ENCODE data around the gene PDCD1.
A peak's percentile ranks its signal among the peaks of the same experiment; 100 is the strongest.
"Not testable (repeated sequence)": the region's sequence is repeated elsewhere in the genome, so short reads cannot be mapped to it uniquely, and the experiment has no call there.

Gene PDCD1

DNA sequence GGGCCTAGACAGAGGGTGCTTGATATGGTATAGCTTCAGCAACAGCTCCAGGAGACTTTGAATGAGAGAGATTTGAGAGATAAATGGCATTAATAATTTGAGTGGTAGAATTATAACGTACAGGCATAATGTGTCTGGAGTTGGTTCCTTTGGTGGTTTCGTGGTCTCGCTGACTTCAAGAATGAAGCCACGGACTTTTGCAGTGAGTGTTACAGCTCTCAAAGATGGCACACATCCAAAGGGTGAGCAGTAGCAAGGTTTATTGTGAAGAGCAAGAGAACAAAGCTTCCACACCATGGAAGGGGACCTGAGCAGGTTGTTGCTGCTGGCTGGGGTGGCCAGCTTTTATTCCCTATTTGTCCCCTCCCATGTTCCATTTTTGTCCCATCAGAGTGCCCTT lies 23.1 kb downstream of the PDCD1 start:
- FAIRE-seq, result no peak
- no peak for DNase-seq (ENCODE audit: low spot score)

DNA sequence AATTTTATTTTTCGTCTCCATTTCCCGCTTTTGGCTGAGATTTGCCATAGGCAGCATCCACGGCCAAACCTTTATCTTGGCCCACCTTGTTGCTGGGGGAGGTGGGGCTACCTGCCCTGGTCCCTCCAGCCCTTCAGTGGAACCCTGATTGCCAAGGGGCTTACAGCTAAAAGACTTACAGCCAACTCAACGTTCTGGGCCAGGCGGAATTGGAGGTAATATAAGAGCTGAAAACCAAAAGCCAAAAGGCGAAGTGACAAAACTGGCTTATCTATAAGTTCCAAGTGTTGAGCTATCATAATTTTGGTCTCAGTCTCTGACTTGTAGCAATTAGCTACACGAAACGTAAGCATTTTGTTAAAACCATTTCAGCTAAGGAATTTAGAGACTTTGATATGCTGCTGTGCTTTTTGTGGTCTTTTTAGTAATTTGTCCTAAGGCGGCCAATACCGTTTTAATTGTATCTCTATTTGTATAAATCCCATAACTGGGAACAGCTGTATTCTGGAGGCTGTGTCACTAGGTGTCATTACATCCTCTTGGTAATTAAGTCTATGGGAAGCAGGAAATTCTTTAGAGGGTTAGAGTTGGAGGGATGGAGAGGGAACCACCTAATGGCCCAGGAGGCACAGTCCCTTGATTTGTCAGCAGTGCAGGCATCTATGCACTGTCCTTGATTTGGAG lies 24.0 kb downstream of the PDCD1 start:
- FAIRE-seq (no peak), DNase-seq (ENCODE audit: low spot score) (no peak)

DNA sequence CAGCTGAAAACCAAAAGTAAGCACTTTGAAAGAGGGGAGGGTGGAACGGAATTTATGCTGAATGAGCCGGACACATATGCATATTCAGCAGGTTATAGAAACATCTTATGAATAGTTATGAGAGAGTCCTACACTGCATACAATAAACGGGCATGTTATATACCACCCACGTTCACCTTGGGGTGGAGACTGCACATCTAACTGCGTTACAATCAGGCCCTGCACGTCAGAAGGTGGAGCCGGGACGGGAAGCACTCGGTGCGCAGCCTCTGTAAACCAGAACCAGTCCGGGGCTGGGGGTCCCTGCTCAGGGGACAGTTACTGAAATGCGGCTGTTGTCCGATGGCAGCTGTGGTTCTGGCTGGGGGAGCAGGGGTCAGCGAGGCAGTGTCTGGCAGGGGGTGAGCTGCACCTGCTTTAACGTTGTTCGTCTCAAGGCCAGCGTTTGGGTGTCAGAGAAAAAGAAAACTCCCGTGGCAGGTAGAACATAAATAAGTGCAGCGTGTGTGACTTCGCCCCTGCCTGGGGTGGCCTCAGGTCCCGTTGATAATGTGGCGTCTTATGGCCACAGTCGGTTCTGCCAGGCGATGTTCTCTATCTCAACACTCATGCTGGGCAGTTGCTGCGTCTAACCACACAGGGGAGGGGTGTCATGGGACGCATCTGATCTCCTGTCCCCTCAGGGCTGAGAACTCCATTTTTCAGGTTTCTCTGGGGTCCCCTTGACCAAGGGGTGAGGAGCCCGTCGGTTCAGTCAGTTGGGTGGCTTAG lies 24.8 kb downstream of the PDCD1 start:
- not testable (repeated sequence) for DNase-seq (ENCODE audit: low spot score)
- FAIRE-seq, result peak; percentile 44

GRCh38 chr2:241833101-241833663 lies 25.5 kb downstream of the PDCD1 start:
- DNase-seq (ENCODE audit: low spot score), result no peak
- FAIRE-seq, result no peak

- DNase-seq (ENCODE audit: low spot score), result no peak
- FAIRE-seq, result no peak
These were observed 31.3 kb downstream of the PDCD1 start for GRCh38 chr2:241827394-241827793.

GRCh38 chr2:241823531-241824437 lies 34.9 kb downstream of the PDCD1 start:
- FAIRE-seq; DNase-seq (ENCODE audit: low spot score): not testable (repeated sequence)

GRCh38 chr2:241822264-241822623 lies 36.5 kb downstream of the PDCD1 start:
- FAIRE-seq (no peak), DNase-seq (ENCODE audit: low spot score) (no peak)

DNA sequence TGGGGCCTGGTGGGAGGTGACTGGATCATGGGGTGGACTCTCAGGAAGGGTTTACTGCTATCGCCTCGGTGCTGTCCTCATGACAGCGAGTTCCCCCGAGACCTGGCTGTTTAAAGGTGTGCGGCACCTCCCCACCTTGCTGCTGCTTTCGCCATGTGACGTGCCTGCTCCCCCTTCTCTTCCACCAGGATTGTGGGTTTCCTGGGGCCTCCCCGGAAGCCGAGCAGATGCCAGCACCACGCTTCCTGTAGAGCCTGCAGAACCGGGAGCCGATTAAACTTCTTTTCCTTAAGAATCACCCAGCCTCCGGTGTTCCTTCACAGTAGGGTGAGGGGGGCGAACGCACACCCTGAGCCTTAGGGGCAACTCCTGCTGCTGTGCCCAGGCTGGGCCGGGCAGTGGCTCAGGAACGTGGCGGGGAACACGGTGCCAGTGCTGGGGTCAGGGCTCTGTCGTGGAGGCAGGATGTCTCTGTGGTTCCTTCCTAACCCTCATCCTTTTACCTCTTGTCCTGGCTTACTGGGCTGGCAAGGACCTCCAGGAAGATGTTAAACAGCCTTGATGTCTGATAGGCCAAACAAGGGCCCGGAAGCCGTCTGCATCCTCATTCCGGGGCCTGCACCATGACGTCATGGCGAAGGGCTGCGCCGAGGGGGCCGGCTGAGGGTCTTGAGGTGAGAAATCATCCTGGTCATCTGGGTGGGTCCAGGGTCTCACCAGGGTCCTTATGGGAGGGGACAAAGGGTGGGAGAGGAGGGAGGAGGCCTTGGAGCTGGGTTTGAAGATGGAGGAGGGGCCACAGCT lies 37.0 kb downstream of the PDCD1 start:
- no peak for FAIRE-seq
- no peak for DNase-seq (ENCODE audit: low spot score)

DNA sequence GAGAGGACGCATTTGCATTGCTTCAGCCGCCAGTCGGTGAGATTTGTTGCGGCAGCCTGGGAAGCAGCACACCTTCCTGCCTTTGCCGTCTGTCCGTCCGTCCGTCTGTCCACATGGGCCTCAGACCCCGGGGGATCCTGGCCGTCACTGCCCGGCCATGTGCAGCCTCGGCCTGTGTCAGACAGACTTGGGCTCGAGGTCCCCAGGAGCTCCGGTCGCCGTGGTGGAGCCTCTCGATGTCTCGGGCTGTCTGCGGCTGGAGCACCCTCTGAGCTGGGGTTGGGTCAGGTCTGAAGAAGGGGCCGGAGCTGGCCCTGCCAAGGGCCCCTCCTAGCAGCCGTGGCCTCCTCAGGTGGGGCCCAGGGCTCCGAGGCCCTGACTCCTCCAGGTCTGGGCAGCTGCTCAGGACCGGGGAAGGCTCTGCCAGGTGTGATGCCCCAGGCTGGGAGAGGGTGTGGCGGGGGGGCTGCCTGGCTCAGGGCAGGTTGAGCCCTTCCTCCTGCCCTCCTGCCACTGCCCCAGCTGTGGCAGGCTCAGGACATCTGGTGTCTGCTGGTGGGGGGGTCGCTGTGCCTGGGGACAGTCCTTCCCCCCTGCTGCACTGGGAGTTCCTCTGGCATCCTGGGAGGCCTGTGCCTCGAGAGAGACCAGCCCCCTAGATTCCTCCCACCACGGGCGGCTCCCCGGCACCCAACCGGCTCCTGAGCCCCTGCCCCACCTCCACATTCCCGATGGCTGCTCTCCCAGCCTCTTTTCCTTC lies 37.9 kb downstream of the PDCD1 start:
- DNase-seq (ENCODE audit: low spot score) (no peak), FAIRE-seq (no peak)

- DNase-seq (ENCODE audit: low spot score); FAIRE-seq: not testable (repeated sequence)
These were observed 38.6 kb downstream of the PDCD1 start for GRCh38 chr2:241819947-241820624.

DNA sequence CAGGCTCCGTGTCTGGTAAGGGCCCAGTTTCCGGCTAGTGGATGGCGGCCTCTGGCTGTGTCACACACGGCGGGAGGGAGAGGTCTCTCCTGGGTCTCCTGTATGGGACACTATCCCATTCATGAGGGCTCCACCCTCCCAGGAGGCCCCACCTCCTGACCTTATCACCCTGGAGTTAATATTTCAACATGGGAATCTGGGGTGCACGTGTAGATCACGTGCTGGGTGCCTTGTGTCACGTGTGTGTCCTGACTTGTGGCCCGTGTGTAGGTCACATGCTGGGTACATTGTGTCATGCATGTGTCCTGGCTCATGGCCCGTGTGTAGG lies 39.8 kb downstream of the PDCD1 start:
- FAIRE-seq (no peak), DNase-seq (ENCODE audit: low spot score) (no peak)

DNA sequence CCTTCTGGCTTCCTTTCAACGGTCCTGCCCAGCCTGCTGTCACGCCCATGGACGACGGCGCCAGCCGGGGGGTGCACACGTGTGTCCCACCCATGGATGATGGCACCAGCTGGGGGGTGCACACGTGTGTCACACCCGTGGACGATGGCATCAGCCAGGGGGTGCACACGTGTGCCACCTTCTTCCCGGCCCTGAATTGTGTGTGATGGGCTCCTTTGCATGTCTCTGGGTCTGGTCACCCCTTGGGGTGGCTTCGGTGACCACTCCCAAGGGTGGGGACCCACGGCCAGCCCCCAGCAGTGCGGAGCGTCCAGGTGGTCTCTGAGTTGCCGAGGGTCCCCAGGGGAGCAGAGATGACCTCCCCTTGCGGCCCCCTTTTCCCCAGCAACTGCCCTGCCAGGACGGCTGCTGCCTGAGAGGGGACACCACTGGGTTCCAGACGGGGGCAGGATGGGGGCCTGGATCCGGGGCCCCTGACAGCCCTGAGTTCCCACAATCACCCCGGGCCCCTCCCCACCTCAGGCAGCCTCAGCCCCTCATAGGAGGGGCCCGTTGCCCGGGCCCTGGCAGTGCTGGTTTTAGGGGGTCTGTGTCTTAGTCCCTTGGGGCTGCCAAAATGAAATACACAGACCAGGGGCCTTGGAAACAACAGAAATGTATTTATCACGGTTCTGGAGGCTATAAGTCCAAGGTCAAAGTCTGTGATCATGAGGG lies 40.3 kb downstream of the PDCD1 start:
- no peak for FAIRE-seq

DNA sequence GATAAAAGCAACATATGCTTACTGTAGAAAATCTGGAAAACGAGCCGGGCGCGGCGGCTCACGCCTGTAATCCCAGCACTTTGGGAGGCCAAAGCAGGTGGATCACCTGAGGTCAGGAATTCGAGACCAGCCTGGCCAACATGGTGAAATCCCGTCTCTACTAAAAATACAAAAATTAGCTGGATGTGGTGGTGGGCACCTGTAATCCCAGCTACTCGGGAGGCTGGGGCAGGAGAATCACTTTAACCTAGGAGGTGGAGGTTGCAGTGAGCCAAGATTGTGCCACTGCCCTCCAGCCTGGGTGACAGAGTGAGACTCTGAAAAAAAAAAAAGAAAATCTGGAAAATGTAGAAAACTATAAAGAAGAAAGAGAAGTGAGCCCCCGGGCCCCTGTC lies 40.9 kb downstream of the PDCD1 start:
- not testable (repeated sequence) for FAIRE-seq; DNase-seq (ENCODE audit: low spot score)

More for the DNA sequence above, 40.3 kb downstream of the PDCD1 start:
- DNase-seq (ENCODE audit: low spot score), result no peak

DNA sequence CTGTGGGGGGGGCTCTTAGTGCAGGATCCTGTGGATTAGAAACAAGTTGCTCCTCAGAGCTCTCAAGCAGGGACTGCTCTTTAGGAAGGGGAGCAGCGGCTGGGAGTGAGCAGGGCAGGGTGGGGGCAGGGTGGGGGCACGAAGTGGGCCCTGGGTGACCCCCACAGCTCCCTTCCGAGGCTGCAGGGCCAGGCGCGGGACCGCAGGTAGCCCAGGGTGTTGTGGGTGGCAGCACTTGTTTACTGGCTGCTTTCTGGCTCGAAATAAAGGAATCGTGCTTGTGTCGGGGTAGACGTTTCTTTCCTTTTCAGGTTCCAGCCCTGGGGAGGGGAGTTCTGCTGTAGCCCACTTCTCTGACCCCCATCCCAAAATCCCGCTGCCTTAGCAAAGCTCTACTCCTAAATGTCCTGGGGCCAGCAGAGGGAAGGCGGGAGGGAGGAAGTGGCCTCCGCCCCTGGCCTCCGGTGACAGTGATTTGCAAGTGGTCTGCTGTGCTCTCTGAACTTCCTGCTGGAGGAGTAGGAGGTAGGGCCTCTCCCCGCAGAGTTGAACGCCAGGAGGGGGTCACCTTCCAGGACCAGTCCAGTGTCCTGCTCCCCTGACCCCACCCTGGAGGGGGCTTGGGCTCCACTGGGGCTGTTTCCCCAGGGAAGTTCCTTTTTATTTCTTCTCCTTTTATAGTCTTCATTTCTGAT lies 41.4 kb downstream of the PDCD1 start:
- DNase-seq (ENCODE audit: low spot score) (no peak), FAIRE-seq (no peak)

DNA sequence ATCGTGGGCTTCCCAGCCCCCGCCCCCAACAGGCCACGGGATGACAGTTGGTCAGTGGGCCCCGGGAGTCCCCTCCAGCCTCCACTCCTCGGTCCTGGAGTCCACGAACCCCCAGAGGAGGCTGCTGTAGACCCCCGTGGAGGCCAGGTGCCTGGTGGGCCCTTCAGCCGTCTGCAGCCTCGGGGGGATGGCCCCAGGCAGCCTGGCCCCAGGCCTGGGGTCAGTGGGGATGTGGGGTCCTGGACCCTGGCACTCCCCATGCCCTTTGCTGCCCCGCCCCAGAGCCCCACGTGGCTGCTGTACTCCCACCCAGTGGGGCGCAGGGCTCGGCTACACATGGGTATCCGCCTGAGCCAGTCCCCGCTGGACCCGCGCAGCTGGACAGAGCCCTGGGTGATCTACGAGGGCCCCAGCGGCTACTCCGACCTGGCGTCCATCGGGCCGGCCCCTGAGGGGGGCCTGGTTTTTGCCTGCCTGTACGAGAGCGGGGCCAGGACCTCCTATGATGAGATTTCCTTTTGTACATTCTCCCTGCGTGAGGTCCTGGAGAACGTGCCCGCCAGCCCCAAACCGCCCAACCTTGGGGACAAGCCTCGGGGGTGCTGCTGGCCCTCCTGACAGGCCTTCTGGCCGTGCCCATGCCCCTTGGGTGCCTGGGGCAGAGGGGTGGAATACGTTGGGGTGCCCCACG lies 42.1 kb downstream of the PDCD1 start:
- no peak for DNase-seq (ENCODE audit: low spot score)
- no peak for FAIRE-seq

DNA sequence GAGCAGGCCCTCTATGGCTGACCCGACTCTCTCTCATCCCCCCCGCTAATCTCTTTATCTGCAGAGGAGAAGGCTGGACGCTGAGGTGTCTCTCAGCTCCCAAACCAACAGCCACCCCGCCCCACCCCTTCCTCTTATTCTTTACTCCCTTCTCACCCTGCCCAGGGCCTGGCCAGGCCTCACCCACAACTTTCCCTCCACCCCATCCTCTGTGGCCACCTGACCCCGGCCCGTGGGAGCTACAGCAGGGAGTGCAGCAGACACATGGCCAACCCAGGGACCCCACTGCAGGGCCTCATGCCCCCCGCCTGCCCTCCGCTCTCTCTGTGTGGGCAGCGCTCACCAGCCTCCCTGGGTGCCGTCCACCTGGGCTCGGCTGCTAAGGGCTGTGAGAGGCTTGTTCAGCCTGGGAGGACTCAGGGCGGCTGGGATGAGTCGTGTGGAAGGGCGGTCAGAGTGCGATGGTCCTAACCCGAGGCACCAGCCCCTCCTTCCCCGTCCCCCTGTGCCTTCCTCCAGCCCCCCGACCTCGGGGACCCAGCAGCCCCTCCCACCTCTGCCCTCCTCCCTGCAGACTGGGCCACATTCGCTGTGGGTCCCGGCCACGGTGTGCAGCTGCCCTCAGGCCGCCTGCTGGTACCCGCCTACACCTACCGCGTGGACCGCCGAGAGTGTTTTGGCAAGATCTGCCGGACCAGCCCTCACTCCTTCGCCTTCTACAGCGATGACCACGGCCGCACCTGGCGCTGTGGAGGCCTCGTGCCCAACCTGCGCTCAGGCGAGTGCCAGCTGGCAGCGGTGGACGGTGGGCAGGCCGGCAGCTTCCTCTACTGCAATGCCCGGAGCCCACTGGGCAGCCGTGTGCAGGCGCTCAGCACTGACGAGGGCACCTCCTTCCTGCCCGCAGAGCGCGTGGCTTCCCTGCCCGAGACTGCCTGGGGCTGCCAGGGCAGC lies 42.9 kb downstream of the PDCD1 start:
- FAIRE-seq (no peak), DNase-seq (ENCODE audit: low spot score) (no peak)

Measured in urothelium cell line (cell line).